ENCODE measurements around the gene C11orf21. TPM values are rescaled to one million over a fixed set of nuclear protein-coding genes. Genes with fewer than 3 reads are reported as not detected.
"Not testable (repeated sequence)": the region's sequence is repeated elsewhere in the genome, so short reads cannot be mapped to it uniquely, and the experiment has no call there.

Gene C11orf21
- polyA plus RNA-seq, 1 experiment, result not detected

GRCh38 chr11:2345050-2345449 is 43.3 kb upstream of the C11orf21 start:
- Histone ChIP-seq H3K36me3 (ENCODE audit: control insufficient read depth, insufficient read depth, low read length) (no peaks in the 10 kb centered on the region), H3K27me3 (ENCODE audit: control insufficient read depth, insufficient read depth, low read length) (peaks cover 3% of the 10 kb centered on the region; the same call in 1 of the 2 replicates), H3K4me3 (ENCODE audit: low read depth, low read length) (no peak overlapping the region)
- DNase-seq (ENCODE audit: low read depth), result no peak
- ChIA-PET CTCF (no interaction called here), POLR2A (no interaction called here)
- TF ChIP-seq CTCF (IDR thresholded peaks at IDR 0.05; ENCODE audit: insufficient read depth, low read depth, low read length), result no peak

GRCh38 chr11:2343502-2343901 is 41.8 kb upstream of the C11orf21 start:
- TF ChIP-seq CTCF (IDR thresholded peaks at IDR 0.05; ENCODE audit: insufficient read depth, low read depth, low read length), result no peak
- POLR2A ChIA-PET, result no interaction called here
- no peak for DNase-seq (ENCODE audit: low read depth)
- Histone ChIP-seq H3K4me3 (ENCODE audit: low read depth, low read length) (no peak overlapping the region), H3K27me3 (ENCODE audit: control insufficient read depth, insufficient read depth, low read length) (peaks cover 3% of the 10 kb centered on the region; the same call in 1 of the 2 replicates), H3K36me3 (ENCODE audit: control insufficient read depth, insufficient read depth, low read length) (no peaks in the 10 kb centered on the region)
- CTCF ChIA-PET, result no interaction called here

GRCh38 chr11:2342981-2343380 is 41.3 kb upstream of the C11orf21 start:
- Histone ChIP-seq H3K27me3 (ENCODE audit: control insufficient read depth, insufficient read depth, low read length) (peaks cover 3% of the 10 kb centered on the region; the same call in 1 of the 2 replicates), H3K36me3 (ENCODE audit: control insufficient read depth, insufficient read depth, low read length) (no peaks in the 10 kb centered on the region), H3K4me3 (ENCODE audit: low read depth, low read length) (no peak overlapping the region)
- POLR2A ChIA-PET, result no interaction called here
- CTCF ChIA-PET, result interaction anchor here (1.2 kb wide), 1 partner anchor 77 kb away, joined by 3 read pairs; no protein-coding TSS in a partner anchor
- no peak for DNase-seq (ENCODE audit: low read depth)
- no peak for TF ChIP-seq CTCF (IDR thresholded peaks at IDR 0.05; ENCODE audit: insufficient read depth, low read depth, low read length)

- H3K4me3 ChIP-seq (ENCODE audit: low read depth, low read length), result no peak overlapping the region
- POLR2A ChIA-PET, result no interaction called here
- no peak for TF ChIP-seq CTCF (IDR thresholded peaks at IDR 0.05; ENCODE audit: insufficient read depth, low read depth, low read length)
- H3K36me3 ChIP-seq (ENCODE audit: control insufficient read depth, insufficient read depth, low read length), result no peaks in the 10 kb centered on the region
- H3K27me3 ChIP-seq (ENCODE audit: control insufficient read depth, insufficient read depth, low read length), result peaks cover 3% of the 10 kb centered on the region; the same call in 1 of the 2 replicates
- DNase-seq (ENCODE audit: low read depth), result no peak
- CTCF ChIA-PET, result interaction anchor here (0.9 to 1.2 kb wide), 2 partner anchors 9 to 78 kb away, joined by 3 read pairs; no protein-coding TSS in a partner anchor
Observed at GRCh38 chr11:2342557-2342956, 40.8 kb upstream of the C11orf21 start.

- DNase-seq (ENCODE audit: low read depth); POLR2A ChIA-PET; H3K36me3 ChIP-seq (ENCODE audit: control insufficient read depth, insufficient read depth, low read length); H3K27me3 ChIP-seq (ENCODE audit: control insufficient read depth, insufficient read depth, low read length); H3K4me3 ChIP-seq (ENCODE audit: low read depth, low read length); CTCF ChIA-PET: not testable (repeated sequence)
Observed at GRCh38 chr11:2338760-2339159, 37.0 kb upstream of the C11orf21 start.

GRCh38 chr11:2335286-2335685 is 33.6 kb upstream of the C11orf21 start:
- DNase-seq (ENCODE audit: low read depth); H3K27me3 ChIP-seq (ENCODE audit: control insufficient read depth, insufficient read depth, low read length); H3K4me3 ChIP-seq (ENCODE audit: low read depth, low read length); CTCF ChIA-PET; POLR2A ChIA-PET; H3K36me3 ChIP-seq (ENCODE audit: control insufficient read depth, insufficient read depth, low read length): not testable (repeated sequence)

GRCh38 chr11:2333486-2334205 is 31.9 kb upstream of the C11orf21 start:
- POLR2A ChIA-PET; DNase-seq (ENCODE audit: low read depth); H3K36me3 ChIP-seq (ENCODE audit: control insufficient read depth, insufficient read depth, low read length); H3K4me3 ChIP-seq (ENCODE audit: low read depth, low read length); H3K27me3 ChIP-seq (ENCODE audit: control insufficient read depth, insufficient read depth, low read length); CTCF ChIA-PET: not testable (repeated sequence)

GRCh38 chr11:2332569-2332968 is 30.9 kb upstream of the C11orf21 start:
- H3K36me3 ChIP-seq (ENCODE audit: control insufficient read depth, insufficient read depth, low read length); CTCF ChIA-PET; POLR2A ChIA-PET; H3K4me3 ChIP-seq (ENCODE audit: low read depth, low read length); DNase-seq (ENCODE audit: low read depth); H3K27me3 ChIP-seq (ENCODE audit: control insufficient read depth, insufficient read depth, low read length): not testable (repeated sequence)
